ENCODE data around the gene NGF. TPM values are rescaled to one million over a fixed set of nuclear protein-coding genes. Genes with fewer than 3 reads are reported as not detected.
"Not testable (repeated sequence)": the region's sequence is repeated elsewhere in the genome, so short reads cannot be mapped to it uniquely, and the experiment has no call there.

The NGF gene
- total RNA-seq, 1 donor from 2014 or later, result 0.83 TPM

- peaks cover 7% of the 10 kb centered on the region for H3K27me3 Mint-ChIP-seq (ENCODE audit: unreplicated experiment)
- no peak overlapping the region for H3K27ac Mint-ChIP-seq (ENCODE audit: unreplicated experiment)
- H3K9me3 Mint-ChIP-seq (ENCODE audit: unreplicated experiment), result no peaks in the 10 kb centered on the region
- H3K4me1 Mint-ChIP-seq (ENCODE audit: low read depth, unreplicated experiment), result peaks cover 33% of the 10 kb centered on the region
- no peaks in the 10 kb centered on the region for H3K36me3 Mint-ChIP-seq (ENCODE audit: unreplicated experiment)
- H3K4me3 Mint-ChIP-seq (ENCODE audit: unreplicated experiment), result no peak overlapping the region
- DNase-seq, result no peak
- TF ChIP-seq CTCF (IDR thresholded peaks at IDR 0.05; ENCODE audit: partially characterized antibody, unreplicated experiment), result no peak
Measured at GRCh38 chr1:115311474-115311989, 26.5 kb downstream of the NGF start.

GRCh38 chr1:115310581-115311473 is 27.2 kb downstream of the NGF start:
- Mint-ChIP-seq H3K9me3 (ENCODE audit: unreplicated experiment) (no peaks in the 10 kb centered on the region), H3K27ac (ENCODE audit: unreplicated experiment) (no peak overlapping the region), H3K36me3 (ENCODE audit: unreplicated experiment) (no peaks in the 10 kb centered on the region), H3K4me1 (ENCODE audit: low read depth, unreplicated experiment) (peaks cover 32% of the 10 kb centered on the region), H3K27me3 (ENCODE audit: unreplicated experiment) (peaks cover 7% of the 10 kb centered on the region), H3K4me3 (ENCODE audit: unreplicated experiment) (no peak overlapping the region)
- TF ChIP-seq CTCF (IDR thresholded peaks at IDR 0.05; ENCODE audit: partially characterized antibody, unreplicated experiment), result no peak
- no peak for DNase-seq

- not testable (repeated sequence) for H3K27ac Mint-ChIP-seq (ENCODE audit: unreplicated experiment); H3K9me3 Mint-ChIP-seq (ENCODE audit: unreplicated experiment); DNase-seq; H3K36me3 Mint-ChIP-seq (ENCODE audit: unreplicated experiment); H3K27me3 Mint-ChIP-seq (ENCODE audit: unreplicated experiment); H3K4me3 Mint-ChIP-seq (ENCODE audit: unreplicated experiment)
- peaks cover 23% of the 10 kb centered on the region for H3K4me1 Mint-ChIP-seq (ENCODE audit: low read depth, unreplicated experiment)
Measured at GRCh38 chr1:115309504-115309903, 28.5 kb downstream of the NGF start.

GRCh38 chr1:115308969-115309368 is 29.1 kb downstream of the NGF start:
- peaks cover 18% of the 10 kb centered on the region for H3K4me1 Mint-ChIP-seq (ENCODE audit: low read depth, unreplicated experiment)
- no peaks in the 10 kb centered on the region for H3K36me3 Mint-ChIP-seq (ENCODE audit: unreplicated experiment)
- no peak for DNase-seq
- no peak overlapping the region for H3K27ac Mint-ChIP-seq (ENCODE audit: unreplicated experiment)
- TF ChIP-seq CTCF (IDR thresholded peaks at IDR 0.05; ENCODE audit: partially characterized antibody, unreplicated experiment), result no peak
- H3K9me3 Mint-ChIP-seq (ENCODE audit: unreplicated experiment), result no peaks in the 10 kb centered on the region
- H3K27me3 Mint-ChIP-seq (ENCODE audit: unreplicated experiment), result peaks cover 4% of the 10 kb centered on the region
- H3K4me3 Mint-ChIP-seq (ENCODE audit: unreplicated experiment), result no peak overlapping the region

- no peak for TF ChIP-seq CTCF (IDR thresholded peaks at IDR 0.05; ENCODE audit: partially characterized antibody, unreplicated experiment)
- peaks cover 7% of the 10 kb centered on the region for H3K4me1 Mint-ChIP-seq (ENCODE audit: low read depth, unreplicated experiment)
- no peaks in the 10 kb centered on the region for H3K9me3 Mint-ChIP-seq (ENCODE audit: unreplicated experiment)
- H3K36me3 Mint-ChIP-seq (ENCODE audit: unreplicated experiment), result no peaks in the 10 kb centered on the region
- no peak overlapping the region for H3K27ac Mint-ChIP-seq (ENCODE audit: unreplicated experiment)
- H3K27me3 Mint-ChIP-seq (ENCODE audit: unreplicated experiment), result peaks cover 7% of the 10 kb centered on the region
- no peak overlapping the region for H3K4me3 Mint-ChIP-seq (ENCODE audit: unreplicated experiment)
- no peak for DNase-seq
Measured at GRCh38 chr1:115307661-115308060, 30.4 kb downstream of the NGF start.

Data from glutamatergic neuron (in vitro differentiated cells).